KG1 (cell line): ENCODE results near the gene NTNG2.

Source experiments
- DNase-seq: peaks from one replicate; lab custom pipeline; 2025; lab: John Stamatoyannopoulos, UW

Gene NTNG2

DNA sequence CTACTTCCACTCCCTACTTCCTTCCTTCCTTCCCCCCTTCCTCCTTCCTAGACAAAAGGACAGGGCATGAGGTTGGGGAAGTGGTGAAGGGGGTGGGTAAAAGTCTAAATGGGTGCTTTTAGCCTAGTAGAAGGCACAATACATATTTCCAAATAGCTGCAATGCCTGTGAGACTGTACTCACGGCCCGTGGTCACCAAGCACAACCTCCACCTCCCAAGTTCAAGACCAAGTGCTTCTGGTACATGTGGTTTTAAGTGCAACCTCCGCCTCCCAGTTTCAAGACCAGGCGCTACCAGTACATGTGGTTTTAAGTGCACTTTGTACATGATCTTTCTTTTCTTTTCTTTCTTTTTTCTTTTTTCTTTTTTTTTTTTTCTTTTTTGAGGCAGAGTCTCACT is 14.5 kb upstream of the NTNG2 start:
- DNase-seq: no peak

DNA sequence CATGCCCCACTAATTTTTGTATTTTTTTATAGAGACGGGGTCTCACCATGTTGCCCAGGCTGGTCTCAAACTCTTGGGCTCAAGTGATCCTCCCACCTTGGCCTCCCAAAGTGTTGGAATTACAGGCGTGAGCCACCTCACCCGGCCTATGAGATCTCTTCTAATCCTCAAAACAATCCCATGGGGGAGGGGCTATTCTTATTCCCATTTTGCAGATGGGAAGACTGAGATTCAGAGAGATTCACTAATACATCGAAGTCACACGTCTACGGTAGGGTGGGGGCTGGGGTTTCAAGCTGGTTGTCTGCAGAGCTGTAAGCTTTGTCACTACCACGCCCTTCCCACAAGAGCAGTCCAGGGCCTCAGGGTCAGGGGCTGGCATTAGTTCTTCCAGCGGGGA is 14.0 kb upstream of the NTNG2 start:
- no peak for DNase-seq

DNA sequence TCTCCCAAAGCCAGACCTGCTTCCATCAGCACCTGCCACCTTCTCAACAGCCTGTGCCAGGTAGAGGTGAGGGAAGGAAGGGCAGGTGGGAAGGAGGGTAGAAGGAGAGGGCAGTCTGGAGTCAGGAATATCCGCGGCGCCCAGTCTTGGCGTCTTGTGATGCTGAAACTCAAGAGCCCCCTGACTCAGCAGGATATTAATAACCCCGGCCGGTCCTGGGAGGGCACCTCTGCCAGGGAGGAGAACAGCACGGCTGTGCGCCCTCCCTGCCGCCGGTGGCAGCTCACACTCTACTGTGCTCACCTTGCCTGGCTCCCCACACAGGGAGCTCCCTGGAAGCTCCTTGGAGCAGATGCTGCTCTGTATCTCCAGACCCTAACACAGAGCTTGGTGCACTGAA is 11.6 kb upstream of the NTNG2 start:
- no peak for DNase-seq

DNA sequence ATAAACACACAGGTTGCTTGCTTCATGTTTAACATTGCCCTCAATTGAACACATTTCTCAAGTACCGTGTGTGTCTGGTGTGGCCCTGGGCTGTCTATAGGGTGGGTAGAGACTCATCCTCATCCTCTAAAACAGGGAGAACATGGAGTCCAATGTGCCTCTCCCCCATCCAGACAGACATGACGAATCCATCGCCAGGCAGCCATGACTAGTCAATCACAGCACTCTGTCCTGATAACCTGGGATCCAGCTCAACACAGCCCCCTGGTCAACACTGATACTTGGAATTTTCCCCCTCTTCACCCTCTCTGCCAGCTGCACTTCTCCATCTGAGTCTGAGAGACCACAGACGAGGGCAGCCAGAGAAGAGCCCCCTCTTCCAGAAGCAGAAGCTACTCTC is 10.7 kb upstream of the NTNG2 start:
- DNase-seq: no peak

DNA sequence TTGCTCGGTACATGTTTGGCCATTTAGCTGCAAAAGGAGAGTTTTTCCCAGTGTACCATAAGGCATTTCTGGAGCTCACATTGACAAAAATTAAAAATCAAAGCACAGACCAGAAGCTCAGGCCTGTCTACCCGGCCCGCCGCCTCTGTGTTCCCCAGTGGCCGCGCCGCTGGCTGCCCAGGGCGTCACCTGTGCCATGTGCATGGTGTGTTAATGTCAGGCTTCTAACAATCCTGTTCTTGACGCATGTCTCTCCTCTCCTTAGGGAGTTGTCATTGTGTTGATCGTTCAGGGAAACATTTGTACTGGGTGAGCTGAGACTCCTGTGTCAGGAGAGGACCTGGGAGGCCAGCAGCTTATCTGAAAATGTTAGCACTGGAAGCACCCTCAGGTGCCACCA is 9.6 kb upstream of the NTNG2 start:
- DNase-seq: no peak

- DNase-seq: no peak
Measured at GRCh38 chr9:132154863-132155567, 6.8 kb upstream of the NTNG2 start.

- no peak for DNase-seq
Measured at GRCh38 chr9:132155568-132155895, 6.3 kb upstream of the NTNG2 start.

- DNase-seq: no peak
Measured at GRCh38 chr9:132156262-132156661, 5.6 kb upstream of the NTNG2 start.

DNA sequence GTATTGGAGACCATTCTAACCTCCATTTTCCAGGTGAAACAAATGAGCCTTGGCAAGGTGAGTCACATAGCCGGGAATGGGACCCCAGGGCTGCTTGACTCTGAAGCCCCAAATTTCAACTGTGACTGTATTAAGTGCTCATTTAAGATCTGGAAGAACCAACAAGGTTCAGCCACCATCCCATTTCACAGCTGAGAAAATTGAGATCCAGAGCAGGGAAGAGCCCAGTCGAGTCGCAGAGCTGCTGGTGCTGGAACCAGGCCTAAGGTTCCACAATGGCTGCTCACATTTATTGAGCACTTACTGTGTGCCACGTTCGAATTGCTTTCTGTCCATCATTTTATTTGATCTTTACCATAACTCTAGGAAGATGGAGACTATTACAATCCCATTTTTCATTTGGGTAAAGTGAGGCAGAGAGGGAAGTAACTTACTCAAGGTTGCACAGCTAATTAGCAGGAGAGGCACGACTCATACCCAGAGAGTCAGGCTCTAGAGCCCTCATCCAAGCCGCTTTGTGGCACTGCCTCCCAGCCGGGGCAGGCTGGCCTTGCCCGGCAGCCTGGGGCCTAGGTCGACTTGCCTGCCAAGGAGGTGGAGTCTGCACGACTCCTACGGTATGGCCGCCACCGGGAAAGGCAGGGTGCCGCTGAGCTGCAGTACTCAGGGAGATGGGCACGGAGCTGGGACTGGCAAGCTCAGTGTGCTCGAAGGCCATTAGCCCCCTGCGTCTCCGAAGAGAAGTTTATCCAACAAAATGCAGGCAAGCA is 4.3 kb upstream of the NTNG2 start:
- no peak for DNase-seq

DNA sequence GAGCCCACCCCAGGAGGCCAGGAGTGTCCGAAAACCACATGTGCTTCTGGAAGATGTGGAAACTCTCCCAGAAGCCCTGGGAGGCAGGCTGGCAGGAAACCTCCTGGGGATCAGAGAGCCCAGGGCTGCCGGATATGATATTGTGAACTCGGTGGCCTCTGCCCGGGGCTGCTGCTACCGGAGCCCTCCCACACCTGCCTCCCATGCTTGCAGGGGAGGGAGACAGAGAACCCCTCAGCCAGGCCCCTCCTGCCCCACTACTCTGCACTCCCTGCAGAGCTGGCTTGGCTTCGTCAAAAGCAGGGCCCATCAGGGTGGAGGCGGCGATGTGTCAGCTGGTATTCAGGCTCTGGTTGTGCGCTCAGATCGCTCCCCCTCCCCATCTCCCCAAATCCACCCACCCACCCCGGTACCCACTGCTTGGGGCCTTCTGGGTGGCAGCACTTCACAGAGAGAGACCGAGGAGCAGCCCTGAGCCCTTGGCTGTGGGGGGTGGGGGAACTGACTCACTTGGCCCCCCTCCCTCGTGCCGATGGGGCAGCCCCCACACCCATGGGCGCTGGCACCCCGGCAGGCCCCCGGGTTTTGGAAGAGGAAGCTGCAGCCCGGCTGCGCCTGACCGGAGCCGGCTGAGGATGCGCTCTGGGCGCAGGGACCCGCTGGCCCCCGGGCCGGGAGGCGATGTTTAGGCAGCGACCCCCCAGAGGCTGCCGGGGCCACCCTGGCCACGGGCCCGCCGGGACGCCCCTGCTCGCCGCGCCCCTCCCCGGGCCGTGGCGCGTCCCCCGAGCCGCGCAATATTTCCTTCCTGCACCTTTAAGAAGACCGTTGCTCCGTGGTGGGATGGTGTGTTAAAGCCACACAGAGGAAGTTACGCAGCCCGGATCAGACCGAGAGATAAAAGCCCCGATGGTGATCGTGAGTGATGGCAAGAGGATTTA is 786 bp upstream of the NTNG2 start:
- no peak for DNase-seq

- DNase-seq: no peak
Measured at GRCh38 chr9:132162764-132163456, 1.1 kb downstream of the NTNG2 start.

DNA sequence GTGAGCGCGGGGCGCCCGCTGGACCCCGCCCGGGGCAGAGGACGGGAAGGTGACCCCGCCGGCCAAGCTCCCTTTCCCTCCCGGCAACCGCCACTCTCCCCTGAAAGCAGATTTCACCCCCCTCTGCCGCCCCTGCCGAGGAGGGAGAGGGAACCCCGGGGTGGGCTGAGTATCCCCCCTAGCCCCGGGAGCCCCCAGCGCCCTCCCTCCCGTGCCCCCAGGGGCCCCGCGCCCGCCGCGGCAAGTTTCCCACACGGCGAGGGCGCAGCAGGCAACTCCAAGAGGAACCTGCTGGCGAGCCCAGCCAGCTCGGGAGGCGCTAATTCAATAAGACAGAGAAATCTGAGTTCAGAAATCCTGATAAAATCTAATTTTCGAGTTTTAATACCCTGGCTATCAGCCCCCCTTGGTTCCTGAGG is 1.6 kb downstream of the NTNG2 start:
- DNase-seq: no peak

DNA sequence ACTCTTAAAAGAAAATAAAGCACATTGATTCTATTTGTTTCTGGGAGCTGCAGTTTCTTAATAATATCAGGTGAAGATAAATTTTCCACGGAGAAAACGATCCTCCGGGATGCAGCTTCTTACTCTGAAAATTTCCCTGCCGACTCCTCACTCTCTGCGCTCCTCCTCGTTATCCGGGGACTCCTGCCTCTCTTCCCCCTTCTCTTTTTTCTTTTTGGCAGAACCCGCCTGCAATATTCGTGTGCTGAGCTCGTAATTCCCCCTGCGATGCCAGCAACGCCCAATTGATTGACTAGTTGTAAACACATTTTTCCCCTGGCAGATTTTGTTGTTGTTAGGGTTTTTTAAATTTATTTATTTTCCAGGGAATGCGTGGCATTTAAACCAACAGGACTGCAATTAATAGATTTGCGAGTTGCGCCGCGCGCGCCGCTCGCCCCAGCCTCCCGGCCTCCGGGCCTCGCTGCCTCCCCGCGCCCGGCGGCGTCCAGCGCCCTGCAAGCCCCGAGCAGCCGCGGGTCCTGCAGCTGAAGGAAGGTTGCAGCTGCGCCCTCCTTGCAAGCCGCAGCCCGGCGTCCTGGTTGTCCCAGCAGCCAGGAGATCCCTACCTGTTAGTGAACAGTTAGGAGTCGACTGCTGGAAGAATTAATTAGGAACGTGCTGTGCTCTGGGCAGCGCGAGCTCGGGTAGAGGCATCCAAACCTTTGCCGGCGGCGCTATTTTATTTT is 2.2 kb downstream of the NTNG2 start:
- DNase-seq: no peak

GRCh38 chr9:132164604-132165362 is 2.9 kb downstream of the NTNG2 start:
- DNase-seq: no peak

DNA sequence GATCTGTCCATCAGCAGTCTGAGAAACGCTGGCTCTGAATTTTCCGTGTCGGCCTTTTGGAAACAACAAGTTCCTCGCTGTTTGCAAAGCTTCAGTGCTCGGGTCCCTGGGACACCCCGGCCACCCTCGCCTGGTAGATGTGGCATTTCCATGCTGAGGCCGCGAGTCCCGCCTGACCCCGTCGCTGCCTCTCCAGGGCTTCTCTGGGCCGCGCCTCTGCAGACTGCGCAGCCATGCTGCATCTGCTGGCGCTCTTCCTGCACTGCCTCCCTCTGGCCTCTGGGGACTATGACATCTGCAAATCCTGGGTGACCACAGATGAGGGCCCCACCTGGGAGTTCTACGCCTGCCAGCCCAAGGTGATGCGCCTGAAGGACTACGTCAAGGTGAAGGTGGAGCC is 4.7 kb downstream of the NTNG2 start:
- DNase-seq: no peak

DNA sequence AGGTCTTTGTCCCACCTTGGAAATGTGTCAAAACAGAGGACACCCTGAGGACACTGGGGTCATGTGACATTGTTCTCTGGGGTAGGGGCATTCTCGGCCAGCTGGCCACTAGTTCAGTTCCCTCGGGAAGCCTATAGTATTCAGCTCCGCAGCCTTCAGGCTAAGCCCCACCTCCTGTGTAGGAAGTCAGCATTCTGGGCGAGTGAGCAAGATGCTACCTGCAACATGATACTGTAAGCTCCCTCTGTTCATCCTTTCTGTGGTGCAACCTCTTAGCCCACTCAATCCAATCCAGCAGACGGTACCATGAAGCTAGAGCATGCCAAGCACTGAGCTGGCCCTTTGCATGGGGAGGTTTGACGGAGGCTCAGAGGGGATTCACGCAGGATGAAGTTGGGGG is 5.3 kb downstream of the NTNG2 start:
- DNase-seq: no peak

GRCh38 chr9:132168347-132168746 is 6.5 kb downstream of the NTNG2 start:
- DNase-seq: no peak

DNA sequence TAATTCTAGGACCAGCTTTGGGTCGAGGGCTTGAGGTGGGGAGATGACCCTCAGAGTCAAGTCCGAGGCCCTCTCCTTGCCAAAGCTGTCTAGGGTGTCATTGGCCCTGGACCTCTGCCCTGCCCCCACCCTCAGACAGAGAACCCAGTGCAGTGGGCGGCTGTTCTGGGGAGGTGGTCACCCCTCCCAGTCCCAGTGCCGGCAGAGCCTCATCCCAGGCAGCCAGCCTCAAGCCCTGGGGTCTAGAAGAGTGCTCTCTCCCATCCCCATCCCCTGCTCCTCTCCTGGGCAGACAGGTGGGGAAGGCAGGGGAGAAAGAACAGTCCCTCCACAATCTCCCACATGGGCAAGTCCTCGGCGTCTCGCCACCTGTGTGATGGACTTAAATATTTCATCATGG is 7.0 kb downstream of the NTNG2 start:
- no peak for DNase-seq

GRCh38 chr9:132169672-132170392 is 8.0 kb downstream of the NTNG2 start:
- DNase-seq: peak; percentile 31

GRCh38 chr9:132171702-132172101 is 9.8 kb downstream of the NTNG2 start:
- DNase-seq: no peak
